HG03432 (cell line): Measurements from ENCODE around the gene FANCC.

ENCODE experiments used
- ATAC-seq: cut with Tn5 transposase; IDR thresholded peaks from one replicate; pipeline ENCODE4 v1.9.1; 2021; ENCODE audit warnings: mild to moderate bottlenecking, moderate library complexity; ENCODE audit not compliant: unreplicated experiment

FANCC gene

GRCh38 chr9:95155220-95155619 is 162.3 kb downstream of the FANCC start:
- ATAC-seq, result no peak

GRCh38 chr9:95150903-95151302 is 166.6 kb downstream of the FANCC start:
- no peak for ATAC-seq

- no peak for ATAC-seq
These were observed 169.3 kb downstream of the FANCC start for GRCh38 chr9:95148208-95148520.

GRCh38 chr9:95147452-95148207 is 169.9 kb downstream of the FANCC start:
- no peak for ATAC-seq

- no peak for ATAC-seq
These were observed 173.6 kb downstream of the FANCC start for GRCh38 chr9:95143591-95144561.

- no peak for ATAC-seq
These were observed 174.8 kb downstream of the FANCC start for GRCh38 chr9:95142728-95143127.

- ATAC-seq, result no peak
These were observed 175.2 kb downstream of the FANCC start for GRCh38 chr9:95142315-95142714.

- ATAC-seq, result no peak
These were observed 176.7 kb downstream of the FANCC start for GRCh38 chr9:95140821-95141220.

GRCh38 chr9:95139126-95139525 is 178.4 kb downstream of the FANCC start:
- ATAC-seq, result no peak

- no peak for ATAC-seq
These were observed 179.0 kb downstream of the FANCC start for GRCh38 chr9:95138474-95138873.

GRCh38 chr9:95137587-95138145 is 179.8 kb downstream of the FANCC start:
- ATAC-seq, result no peak

GRCh38 chr9:95135756-95136155 is 181.8 kb downstream of the FANCC start:
- ATAC-seq, result no peak

- no peak for ATAC-seq
These were observed 183.0 kb downstream of the FANCC start for GRCh38 chr9:95134457-95134881.

- ATAC-seq, result no peak
These were observed 184.2 kb downstream of the FANCC start for GRCh38 chr9:95133325-95133705.

- no peak for ATAC-seq
These were observed 184.9 kb downstream of the FANCC start for GRCh38 chr9:95132366-95133324.

GRCh38 chr9:95131023-95131943 is 186.2 kb downstream of the FANCC start:
- no peak for ATAC-seq

GRCh38 chr9:95130484-95130883 is 187.0 kb downstream of the FANCC start:
- ATAC-seq, result no peak

GRCh38 chr9:95129476-95130291 is 187.8 kb downstream of the FANCC start:
- no peak for ATAC-seq

GRCh38 chr9:95128177-95128524 is 189.4 kb downstream of the FANCC start:
- ATAC-seq, result no peak
